GM19463 (cell line): Measurements from ENCODE around the gene ITFG1.
"Not testable (repeated sequence)": the region's sequence is repeated elsewhere in the genome, so short reads cannot be mapped to it uniquely, and the experiment has no call there.

Experiments used
- ATAC-seq: cut with Tn5 transposase; IDR thresholded peaks from one replicate; pipeline ENCODE4 v1.9.1; 2021; ENCODE audit warnings: mild to moderate bottlenecking, moderate library complexity; ENCODE audit not compliant: unreplicated experiment

ITFG1 gene

GRCh38 chr16:47258874-47259461, 201.9 kb downstream of the ITFG1 start:
- ATAC-seq = peak; percentile 51

- no peak for ATAC-seq
These were observed 206.1 kb downstream of the ITFG1 start for GRCh38 chr16:47254756-47255155.

- ATAC-seq = no peak
These were observed 209.9 kb downstream of the ITFG1 start for GRCh38 chr16:47250983-47251382.

GRCh38 chr16:47247690-47248089, 213.2 kb downstream of the ITFG1 start:
- no peak for ATAC-seq

- no peak for ATAC-seq
These were observed 216.7 kb downstream of the ITFG1 start for GRCh38 chr16:47244206-47244605.

GRCh38 chr16:47241061-47241460, 219.8 kb downstream of the ITFG1 start:
- ATAC-seq = no peak

- no peak for ATAC-seq
These were observed 224.1 kb downstream of the ITFG1 start for GRCh38 chr16:47236716-47237115.

- no peak for ATAC-seq
These were observed 230.6 kb downstream of the ITFG1 start for GRCh38 chr16:47230296-47230695.

GRCh38 chr16:47229053-47230050, 231.5 kb downstream of the ITFG1 start:
- no peak for ATAC-seq

- no peak for ATAC-seq
These were observed 232.6 kb downstream of the ITFG1 start for GRCh38 chr16:47228241-47228640.

- no peak for ATAC-seq
These were observed 247.0 kb downstream of the ITFG1 start for GRCh38 chr16:47213761-47214440.

GRCh38 chr16:47211218-47211617, 249.6 kb downstream of the ITFG1 start:
- ATAC-seq = no peak

GRCh38 chr16:47204736-47205504, 255.9 kb downstream of the ITFG1 start:
- no peak for ATAC-seq

- not testable (repeated sequence) for ATAC-seq
These were observed 257.4 kb downstream of the ITFG1 start for GRCh38 chr16:47203433-47203832.

GRCh38 chr16:47198180-47198575, 262.7 kb downstream of the ITFG1 start:
- no peak for ATAC-seq

GRCh38 chr16:47197536-47198179, 263.2 kb downstream of the ITFG1 start:
- no peak for ATAC-seq

GRCh38 chr16:47196457-47196856, 264.4 kb downstream of the ITFG1 start:
- no peak for ATAC-seq

- no peak for ATAC-seq
These were observed 278.5 kb downstream of the ITFG1 start for GRCh38 chr16:47182318-47182717.

GRCh38 chr16:47181066-47181465, 279.8 kb downstream of the ITFG1 start:
- ATAC-seq = not testable (repeated sequence)

GRCh38 chr16:47180073-47180472, 280.8 kb downstream of the ITFG1 start:
- no peak for ATAC-seq
